ENCODE measurements around the gene ZNF536. TPM values are rescaled to one million over a fixed set of nuclear protein-coding genes. Genes with fewer than 3 reads are reported as not detected.

ZNF536 gene
- total and polyA plus RNA-seq, 2 donors from 2014 or later: 0.19 to 0.25 TPM

GRCh38 chr19:30543243-30543945, 171.2 kb downstream of the ZNF536 start:
- intact Hi-C loops (cut with DNase I): no loop called here
- no peak overlapping the region for H3K9ac ChIP-seq (ENCODE audit: low read length in 3 of 3)
- no peaks in the 10 kb centered on the region for H3K9me3 ChIP-seq (ENCODE audit: control insufficient read depth in 2 of 3, insufficient read depth in 1 of 3, low read length in 3 of 3)
- H3K27me3 ChIP-seq (ENCODE audit: control insufficient read depth, insufficient read depth, low read length): no peaks in the 10 kb centered on the region
- H3K4me1 ChIP-seq (ENCODE audit: control insufficient read depth in 2 of 3, insufficient read depth in 2 of 3, low read depth in 1 of 3, low read length in 3 of 3): no peaks in the 10 kb centered on the region
- no peak overlapping the region for H3K4me3 ChIP-seq (ENCODE audit: low read length in 3 of 3)
- no peak for FAIRE-seq
- no peak for TF ChIP-seq CTCF (IDR thresholded peaks at IDR 0.05; ENCODE audit: borderline replicate concordance, extremely low read depth, insufficient read depth)
- H3K27ac ChIP-seq (ENCODE audit: low read depth in 2 of 2, low read length in 2 of 2): no peak overlapping the region
- no peak for DNase-seq
- no peaks in the 10 kb centered on the region for H3K36me3 ChIP-seq (ENCODE audit: control insufficient read depth in 2 of 3, insufficient read depth in 3 of 3, low read length in 3 of 3)

DNA sequence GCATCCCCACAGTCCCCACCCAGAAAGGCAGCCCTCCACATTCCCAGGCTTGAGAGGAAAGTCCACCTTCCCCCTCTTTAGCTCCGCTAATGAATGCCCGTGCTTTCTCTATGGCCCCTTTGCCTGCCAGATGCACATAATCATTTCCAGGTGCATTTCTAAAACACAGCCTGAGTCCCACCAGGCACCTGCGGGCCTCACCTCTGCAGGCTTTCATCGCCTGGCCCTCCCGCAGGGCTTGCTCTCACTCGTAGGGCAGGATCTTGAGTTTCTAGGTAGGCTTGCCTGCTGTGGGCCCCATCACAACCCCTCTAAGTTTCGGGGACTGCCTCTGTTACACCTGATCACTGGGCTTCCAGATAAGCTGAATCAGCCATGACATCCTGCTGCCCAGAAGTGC, 173.6 kb downstream of the ZNF536 start:
- DNase-seq (no peak), FAIRE-seq (no peak)
- H3K9ac ChIP-seq (ENCODE audit: low read length in 3 of 3): no peak overlapping the region
- H3K9me3 ChIP-seq (ENCODE audit: control insufficient read depth in 2 of 3, insufficient read depth in 1 of 3, low read length in 3 of 3): no peaks in the 10 kb centered on the region
- intact Hi-C loops (cut with DNase I): no loop called here
- no peaks in the 10 kb centered on the region for H3K4me1 ChIP-seq (ENCODE audit: control insufficient read depth in 2 of 3, insufficient read depth in 2 of 3, low read depth in 1 of 3, low read length in 3 of 3)
- no peak overlapping the region for H3K4me3 ChIP-seq (ENCODE audit: low read length in 3 of 3)
- no peaks in the 10 kb centered on the region for H3K27me3 ChIP-seq (ENCODE audit: control insufficient read depth, insufficient read depth, low read length)
- TF ChIP-seq CTCF (IDR thresholded peaks at IDR 0.05; ENCODE audit: borderline replicate concordance, extremely low read depth, insufficient read depth): no peak
- H3K36me3 ChIP-seq (ENCODE audit: control insufficient read depth in 2 of 3, insufficient read depth in 3 of 3, low read length in 3 of 3): no peaks in the 10 kb centered on the region
- no peak overlapping the region for H3K27ac ChIP-seq (ENCODE audit: low read depth in 2 of 2, low read length in 2 of 2)

DNA sequence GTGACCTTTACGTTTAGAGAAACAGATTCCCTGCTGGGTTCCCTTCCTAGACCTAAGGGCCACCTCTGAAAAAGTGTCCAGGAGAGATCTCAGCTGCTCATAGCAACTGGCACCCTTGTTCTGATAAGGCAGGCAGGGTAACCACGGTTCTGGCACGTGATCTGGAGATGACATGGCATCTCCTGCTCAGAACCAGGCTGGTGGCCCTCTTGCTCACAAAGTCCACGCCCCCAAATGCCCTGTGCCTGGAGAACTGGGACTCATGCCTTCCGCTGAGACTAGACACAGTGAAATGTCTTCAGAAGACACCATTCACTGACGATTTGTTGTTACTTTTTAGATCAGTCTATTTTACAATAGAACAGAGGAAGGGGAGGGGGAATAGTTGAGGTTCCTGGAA, 174.1 kb downstream of the ZNF536 start:
- Histone ChIP-seq H3K27me3 (ENCODE audit: control insufficient read depth, insufficient read depth, low read length) (no peaks in the 10 kb centered on the region), H3K36me3 (ENCODE audit: control insufficient read depth in 2 of 3, insufficient read depth in 3 of 3, low read length in 3 of 3) (no peaks in the 10 kb centered on the region), H3K9ac (ENCODE audit: low read length in 3 of 3) (no peak overlapping the region), H3K4me1 (ENCODE audit: control insufficient read depth in 2 of 3, insufficient read depth in 2 of 3, low read depth in 1 of 3, low read length in 3 of 3) (no peaks in the 10 kb centered on the region), H3K27ac (ENCODE audit: low read depth in 2 of 2, low read length in 2 of 2) (no peak overlapping the region), H3K4me3 (ENCODE audit: low read length in 3 of 3) (no peak overlapping the region), H3K9me3 (ENCODE audit: control insufficient read depth in 2 of 3, insufficient read depth in 1 of 3, low read length in 3 of 3) (no peaks in the 10 kb centered on the region)
- DNase-seq (no peak), FAIRE-seq (no peak)
- no peak for TF ChIP-seq CTCF (IDR thresholded peaks at IDR 0.05; ENCODE audit: borderline replicate concordance, extremely low read depth, insufficient read depth)
- intact Hi-C loops (cut with DNase I): no loop called here

DNA sequence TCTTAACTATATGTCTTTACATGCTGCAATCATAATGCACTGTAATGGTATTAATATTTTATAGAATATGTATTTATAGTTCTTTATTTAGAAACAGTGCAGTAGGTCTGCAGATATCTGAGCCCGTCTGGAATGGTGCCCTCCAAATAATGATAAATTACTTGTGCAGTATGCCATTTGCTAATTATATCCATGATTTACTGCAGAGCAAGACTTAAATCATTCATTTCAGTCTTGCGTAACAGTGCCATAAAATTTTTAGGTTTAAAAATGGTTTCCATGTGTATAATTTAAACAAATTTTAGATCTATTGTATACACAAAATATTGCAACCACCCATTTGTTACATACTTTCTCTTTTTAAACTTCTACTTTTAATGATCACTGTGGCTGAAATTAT, 175.1 kb downstream of the ZNF536 start:
- H3K9ac ChIP-seq (ENCODE audit: low read length in 3 of 3): no peak overlapping the region
- no peaks in the 10 kb centered on the region for H3K4me1 ChIP-seq (ENCODE audit: control insufficient read depth in 2 of 3, insufficient read depth in 2 of 3, low read depth in 1 of 3, low read length in 3 of 3)
- DNase-seq (no peak), FAIRE-seq (no peak)
- no peaks in the 10 kb centered on the region for H3K27me3 ChIP-seq (ENCODE audit: control insufficient read depth, insufficient read depth, low read length)
- no peaks in the 10 kb centered on the region for H3K9me3 ChIP-seq (ENCODE audit: control insufficient read depth in 2 of 3, insufficient read depth in 1 of 3, low read length in 3 of 3)
- no peaks in the 10 kb centered on the region for H3K36me3 ChIP-seq (ENCODE audit: control insufficient read depth in 2 of 3, insufficient read depth in 3 of 3, low read length in 3 of 3)
- no peak overlapping the region for H3K27ac ChIP-seq (ENCODE audit: low read depth in 2 of 2, low read length in 2 of 2)
- H3K4me3 ChIP-seq (ENCODE audit: low read length in 3 of 3): no peak overlapping the region
- TF ChIP-seq CTCF (IDR thresholded peaks at IDR 0.05; ENCODE audit: borderline replicate concordance, extremely low read depth, insufficient read depth): no peak
- intact Hi-C loops (cut with DNase I): no loop called here
